ENCODE results near the gene GRK5.
"Not testable (repeated sequence)": the region's sequence is repeated elsewhere in the genome, so short reads cannot be mapped to it uniquely, and the experiment has no call there.

DNA sequence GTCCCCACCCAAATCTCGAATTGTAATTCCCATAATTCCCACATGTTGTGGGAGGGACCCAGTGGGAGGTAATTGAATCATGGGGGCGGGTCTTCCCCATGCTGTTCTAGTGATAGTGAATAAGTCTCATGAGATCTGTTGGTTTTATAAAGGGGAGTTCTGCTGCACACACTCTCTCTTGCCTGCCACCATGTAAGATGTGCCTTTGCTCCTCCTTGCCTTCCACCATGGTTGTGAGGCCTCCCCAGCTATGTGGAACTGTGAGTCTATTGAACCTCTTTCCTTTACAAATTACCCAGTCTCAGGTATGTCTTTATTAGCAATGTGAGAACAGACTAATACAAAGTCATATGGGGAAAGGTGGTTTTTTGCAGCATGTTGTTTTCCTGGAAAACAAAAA is 255.8 kb downstream of the GRK5 start:
- TF ChIP-seq CTCF (conservative IDR thresholded peaks at IDR 0.05; ENCODE audit: low read depth, low read length); EZH2 (IDR thresholded peaks at IDR 0.05; ENCODE audit: borderline replicate concordance, low read depth, low read length, poor library complexity, severe bottlenecking): not testable (repeated sequence)
